ENCODE results near the gene P2RY8. TPM values are rescaled to one million over a fixed set of nuclear protein-coding genes. Genes with fewer than 3 reads are reported as not detected.
A peak's percentile ranks its signal among the peaks of the same experiment; 100 is the strongest.

P2RY8 gene
- total and polyA plus RNA-seq, 10 of the 15 experiments (the other 5 are each of a cell fraction or from before 2014, with no cell fraction given): 2.0 to 64.4 (median 36.5) TPM

GRCh38 chrX:1535241-1536041, 1.5 kb downstream of the P2RY8 start (continued):
- no peak for TF ChIP-seq SPI1 (IDR thresholded peaks at IDR 0.05; ENCODE audit: borderline replicate concordance, insufficient read depth, low read depth, low read length)
- no peak for TF ChIP-seq E2F4 (IDR thresholded peaks at IDR 0.05; ENCODE audit: low read depth, low read length)
- TF ChIP-seq ZNF687 (IDR thresholded peaks at IDR 0.05): peak; percentile 74
- peak; percentile 16; the same call in 1 of the 2 replicates for TF ChIP-seq USF2 (IDR thresholded peaks at IDR 0.05; ENCODE audit: borderline replicate concordance, low read depth, low read length)
- TF ChIP-seq TCF12 (IDR thresholded peaks at IDR 0.05; ENCODE audit: low read depth, low read length): peak; percentile 84
- no peak for TF ChIP-seq PAX8 (IDR thresholded peaks at IDR 0.05)
- TF ChIP-seq MAX (IDR thresholded peaks at IDR 0.05; ENCODE audit: low read depth, low read length): no peak
- TF ChIP-seq FOXM1 (IDR thresholded peaks at IDR 0.05; ENCODE audit: low read depth, low read length): no peak
- no peak for TF ChIP-seq TCF7 (IDR thresholded peaks at IDR 0.05; ENCODE audit: borderline replicate concordance)
- no peak for TF ChIP-seq ZZZ3 (IDR thresholded peaks at IDR 0.05; ENCODE audit: control insufficient read depth, insufficient read length, low read depth)
- 0 out of 2 replicates have a peak, but pooled peaks have one; percentile 40 for TF ChIP-seq ZNF24 (IDR thresholded peaks at IDR 0.05)
- TF ChIP-seq ZNF592 (IDR thresholded peaks at IDR 0.05): no peak
- peak; percentile 57 for TF ChIP-seq TBL1XR1 (IDR thresholded peaks at IDR 0.05; ENCODE audit: low read depth, low read length)
- peak; percentile 56; the same call in 1 of the 2 replicates for TF ChIP-seq DPF2 (IDR thresholded peaks at IDR 0.05)
- TF ChIP-seq NFIC (IDR thresholded peaks at IDR 0.05; ENCODE audit: low read depth, low read length): no peak
- peak; percentile 62 to 71 for TF ChIP-seq BHLHE40 (IDR thresholded peaks at IDR 0.05; ENCODE audit: borderline replicate concordance in 1 of 2, low read depth in 2 of 2, low read length in 1 of 2)
- peak; percentile 9; the same call in 1 of the 2 replicates for TF ChIP-seq MXI1 (IDR thresholded peaks at IDR 0.05; ENCODE audit: low read depth, low read length)
